ENCODE results near the gene EAF1. TPM values are rescaled to one million over a fixed set of nuclear protein-coding genes. Genes with fewer than 3 reads are reported as not detected.

EAF1 gene
- total RNA-seq, 2 donors from 2014 or later: 29.1 to 33.1 TPM

GRCh38 chr3:15460891-15461531 lies 33.6 kb downstream of the EAF1 start:
- H3K4me1 ChIP-seq (ENCODE audit: control insufficient read depth, insufficient read depth, low read length): no peaks in the 10 kb centered on the region
- 80 to 96% methylated on average over 2 to 4 of the region's 4 CpGs for WGBS, 2 experiments (ENCODE audit: insufficient coverage in 1 of 2, insufficient read length in 1 of 2)
- H3K9ac ChIP-seq (ENCODE audit: extremely low read depth, low read length, poor library complexity, severe bottlenecking): no peak overlapping the region
- H3K27me3 ChIP-seq (ENCODE audit: control insufficient read depth, insufficient read depth, low read length, poor library complexity, severe bottlenecking): no peaks in the 10 kb centered on the region
- TF ChIP-seq CTCF (conservative IDR thresholded peaks at IDR 0.05): no peak
- no peaks in the 10 kb centered on the region for H3K4me1 Mint-ChIP-seq
- H3K27me3 Mint-ChIP-seq (ENCODE audit: insufficient read depth): peaks cover 2% of the 10 kb centered on the region
- H3K9me3 Mint-ChIP-seq: no peaks in the 10 kb centered on the region
- H3K9me3 ChIP-seq (ENCODE audit: control insufficient read depth, low read length): no peaks in the 10 kb centered on the region
- H3K36me3 ChIP-seq (ENCODE audit: control insufficient read depth, insufficient read depth, low read length): no peaks in the 10 kb centered on the region
- H3K27ac Mint-ChIP-seq: no peak overlapping the region
- no peak overlapping the region for H3K27ac ChIP-seq (ENCODE audit: low read depth, low read length)
- H3K4me3 Mint-ChIP-seq: no peak overlapping the region
- no peak for DNase-seq
- H3K36me3 Mint-ChIP-seq (ENCODE audit: low read depth): peaks cover 6% of the 10 kb centered on the region
- no peak overlapping the region for H3K4me3 ChIP-seq (ENCODE audit: low read length)

- Mint-ChIP-seq H3K4me1 (no peaks in the 10 kb centered on the region), H3K4me3 (no peak overlapping the region), H3K27ac (no peak overlapping the region)
Observed at GRCh38 chr3:15462451-15462850, 35.1 kb downstream of the EAF1 start.

GRCh38 chr3:15465876-15466585 lies 38.6 kb downstream of the EAF1 start:
- no peaks in the 10 kb centered on the region for H3K4me1 Mint-ChIP-seq
- H3K27me3 Mint-ChIP-seq (ENCODE audit: insufficient read depth): peaks cover 2% of the 10 kb centered on the region
- Histone ChIP-seq H3K27me3 (ENCODE audit: control insufficient read depth, insufficient read depth, low read length, poor library complexity, severe bottlenecking) (no peaks in the 10 kb centered on the region), H3K27ac (ENCODE audit: low read depth, low read length) (no peak overlapping the region), H3K9ac (ENCODE audit: extremely low read depth, low read length, poor library complexity, severe bottlenecking) (no peak overlapping the region), H3K9me3 (ENCODE audit: control insufficient read depth, low read length) (no peaks in the 10 kb centered on the region), H3K36me3 (ENCODE audit: control insufficient read depth, insufficient read depth, low read length) (no peaks in the 10 kb centered on the region), H3K4me1 (ENCODE audit: control insufficient read depth, insufficient read depth, low read length) (no peaks in the 10 kb centered on the region), H3K4me3 (ENCODE audit: low read length) (no peak overlapping the region)
- WGBS, 2 experiments (ENCODE audit: insufficient coverage in 1 of 2, insufficient read length in 1 of 2): 91% methylated on average over 3 to 6 of the region's 6 CpGs
- no peak overlapping the region for H3K27ac Mint-ChIP-seq
- no peaks in the 10 kb centered on the region for H3K9me3 Mint-ChIP-seq
- no peak overlapping the region for H3K4me3 Mint-ChIP-seq
- H3K36me3 Mint-ChIP-seq (ENCODE audit: low read depth): peaks cover 2% of the 10 kb centered on the region
- TF ChIP-seq CTCF (conservative IDR thresholded peaks at IDR 0.05): no peak
- DNase-seq: no peak

More at GRCh38 chr3:15462451-15462850, 35.1 kb downstream of the EAF1 start:
- Histone ChIP-seq H3K4me1 (ENCODE audit: control insufficient read depth, insufficient read depth, low read length) (no peaks in the 10 kb centered on the region), H3K36me3 (ENCODE audit: control insufficient read depth, insufficient read depth, low read length) (no peaks in the 10 kb centered on the region), H3K27me3 (ENCODE audit: control insufficient read depth, insufficient read depth, low read length, poor library complexity, severe bottlenecking) (no peaks in the 10 kb centered on the region), H3K27ac (ENCODE audit: low read depth, low read length) (no peak overlapping the region), H3K4me3 (ENCODE audit: low read length) (no peak overlapping the region), H3K9ac (ENCODE audit: extremely low read depth, low read length, poor library complexity, severe bottlenecking) (no peak overlapping the region), H3K9me3 (ENCODE audit: control insufficient read depth, low read length) (no peaks in the 10 kb centered on the region)
- no peak for DNase-seq
- Mint-ChIP-seq H3K36me3 (ENCODE audit: low read depth) (peaks cover 6% of the 10 kb centered on the region), H3K27me3 (ENCODE audit: insufficient read depth) (peaks cover 2% of the 10 kb centered on the region), H3K9me3 (no peaks in the 10 kb centered on the region)
- TF ChIP-seq CTCF (conservative IDR thresholded peaks at IDR 0.05): no peak
- WGBS, 2 experiments (ENCODE audit: insufficient coverage in 1 of 2, insufficient read length in 1 of 2): 92% methylated on average over 5 of the region's 5 CpGs
